ENCODE measurements around the gene HNRNPLL.

- TF ChIP-seq, protein P1, sequence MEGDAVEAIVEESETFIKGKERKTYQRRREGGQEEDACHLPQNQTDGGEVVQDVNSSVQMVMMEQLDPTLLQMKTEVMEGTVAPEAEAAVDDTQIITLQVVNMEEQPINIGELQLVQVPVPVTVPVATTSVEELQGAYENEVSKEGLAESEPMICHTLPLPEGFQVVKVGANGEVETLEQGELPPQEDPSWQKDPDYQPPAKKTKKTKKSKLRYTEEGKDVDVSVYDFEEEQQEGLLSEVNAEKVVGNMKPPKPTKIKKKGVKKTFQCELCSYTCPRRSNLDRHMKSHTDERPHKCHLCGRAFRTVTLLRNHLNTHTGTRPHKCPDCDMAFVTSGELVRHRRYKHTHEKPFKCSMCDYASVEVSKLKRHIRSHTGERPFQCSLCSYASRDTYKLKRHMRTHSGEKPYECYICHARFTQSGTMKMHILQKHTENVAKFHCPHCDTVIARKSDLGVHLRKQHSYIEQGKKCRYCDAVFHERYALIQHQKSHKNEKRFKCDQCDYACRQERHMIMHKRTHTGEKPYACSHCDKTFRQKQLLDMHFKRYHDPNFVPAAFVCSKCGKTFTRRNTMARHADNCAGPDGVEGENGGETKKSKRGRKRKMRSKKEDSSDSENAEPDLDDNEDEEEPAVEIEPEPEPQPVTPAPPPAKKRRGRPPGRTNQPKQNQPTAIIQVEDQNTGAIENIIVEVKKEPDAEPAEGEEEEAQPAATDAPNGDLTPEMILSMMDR (IDR thresholded peaks at IDR 0.05), result no peak
- no peak for TF ChIP-seq POLR2A (IDR thresholded peaks at IDR 0.05)
Measured at GRCh38 chr2:38528534-38528933, 74.2 kb downstream of the HNRNPLL start.

Data from testis (tissue), 2 donors.